Fibroblast of lung (primary cell): Measurements from ENCODE around the gene TSHZ3.

Source experiments
- EZH2 ChIP-seq: IDR thresholded peaks from 2 replicates; pipeline ENCODE4 v1.5.1; 2012; ENCODE audit warnings: low read length, control low read depth, mild to moderate bottlenecking; ENCODE audit errors: missing control alignments
- TF ChIP-seq, protein P1 (sequence below), 2 donors: IDR thresholded peaks in 1 of 2; conservative IDR thresholded peaks in 1 of 2; 1 replicate in 1 of 2; 2 replicates in 1 of 2; pipeline ENCODE4 v1.5.1; 2011 to 2012; ENCODE audit warnings: low read length in 2 of 2, control low read depth in 1 of 2, inconsistent platforms in 1 of 2, low read depth in 1 of 2, mild to moderate bottlenecking in 1 of 2

- TF ChIP-seq, protein P1, sequence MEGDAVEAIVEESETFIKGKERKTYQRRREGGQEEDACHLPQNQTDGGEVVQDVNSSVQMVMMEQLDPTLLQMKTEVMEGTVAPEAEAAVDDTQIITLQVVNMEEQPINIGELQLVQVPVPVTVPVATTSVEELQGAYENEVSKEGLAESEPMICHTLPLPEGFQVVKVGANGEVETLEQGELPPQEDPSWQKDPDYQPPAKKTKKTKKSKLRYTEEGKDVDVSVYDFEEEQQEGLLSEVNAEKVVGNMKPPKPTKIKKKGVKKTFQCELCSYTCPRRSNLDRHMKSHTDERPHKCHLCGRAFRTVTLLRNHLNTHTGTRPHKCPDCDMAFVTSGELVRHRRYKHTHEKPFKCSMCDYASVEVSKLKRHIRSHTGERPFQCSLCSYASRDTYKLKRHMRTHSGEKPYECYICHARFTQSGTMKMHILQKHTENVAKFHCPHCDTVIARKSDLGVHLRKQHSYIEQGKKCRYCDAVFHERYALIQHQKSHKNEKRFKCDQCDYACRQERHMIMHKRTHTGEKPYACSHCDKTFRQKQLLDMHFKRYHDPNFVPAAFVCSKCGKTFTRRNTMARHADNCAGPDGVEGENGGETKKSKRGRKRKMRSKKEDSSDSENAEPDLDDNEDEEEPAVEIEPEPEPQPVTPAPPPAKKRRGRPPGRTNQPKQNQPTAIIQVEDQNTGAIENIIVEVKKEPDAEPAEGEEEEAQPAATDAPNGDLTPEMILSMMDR (conservative IDR thresholded peaks at IDR 0.05 in 1 of 2, IDR thresholded peaks at IDR 0.05 in 1 of 2; ENCODE audit: low read depth in 1 of 2, low read length in 2 of 2), result no peak
- TF ChIP-seq EZH2, result no peak
Measured at GRCh38 chr19:31256593-31256960, 92.7 kb downstream of the TSHZ3 start.
